Thymus (tissue), 11 donors: ENCODE measurements around the gene SLC16A6. TPM values are rescaled to one million over a fixed set of nuclear protein-coding genes. Genes with fewer than 3 reads are reported as not detected.

ENCODE experiments used
- DNase-seq, 9 donors: peaks; one replicate each; pipeline ENCODE4 v3.0.0-alpha.2; 2013; ENCODE audit warnings: low spot score in 9 of 9, low read depth in 6 of 9, missing footprints in 1 of 9
- H3K27ac ChIP-seq, 2 donors: one replicate each; pipeline ENCODE4 v1.5.1; 2013; ENCODE audit warnings: control low read depth in 1 of 2, low read depth in 1 of 2, low read length in 1 of 2, mild to moderate bottlenecking in 1 of 2, moderate library complexity in 1 of 2
- H3K27me3 ChIP-seq, 2 donors: one replicate each; pipeline ENCODE4 v1.5.1; 2013; ENCODE audit warnings: low read length in 1 of 2; ENCODE audit not compliant: control insufficient read depth in 2 of 2, insufficient read depth in 1 of 2
- H3K36me3 ChIP-seq, 2 donors: one replicate each; pipeline ENCODE4 v1.5.1; 2013; ENCODE audit warnings: low read length in 1 of 2, mild to moderate bottlenecking in 1 of 2, moderate library complexity in 1 of 2; ENCODE audit not compliant: control insufficient read depth in 2 of 2, insufficient read depth in 2 of 2
- H3K4me1 ChIP-seq, 2 donors: one replicate each; pipeline ENCODE4 v1.5.1; 2013; ENCODE audit warnings: low read length in 2 of 2; ENCODE audit not compliant: control insufficient read depth in 2 of 2, insufficient read depth in 2 of 2
- H3K4me3 ChIP-seq, 2 donors: one replicate each; pipeline ENCODE4 v1.5.1; 2013; ENCODE audit warnings: low read length in 2 of 2, control low read depth in 1 of 2, mild to moderate bottlenecking in 1 of 2
- H3K9me3 ChIP-seq, 2 donors: one replicate each; pipeline ENCODE4 v1.5.1; 2013; ENCODE audit warnings: low read length in 1 of 2, mild to moderate bottlenecking in 1 of 2; ENCODE audit not compliant: control insufficient read depth in 2 of 2, insufficient read depth in 1 of 2
- WGBS: extraction: QIAGEN DNeasy Blood & Tissue Kit; methylation state at CpG from one replicate; pipeline ENCODE4 v1.1.7; 2013; 5-methylcytosine and 5-hydroxymethylcytosine counted together
- polyA plus RNA-seq: library from polyadenylated mRNA; stranded (reverse); fragments of 200-250 nt; gene quantifications from one replicate; pipeline ENCODE4 v1.2.3, GENCODE V29; 2013
- total RNA-seq: library from RNA; stranded (reverse); fragments of 120-200 nt; gene quantifications from one replicate; pipeline ENCODE4 v1.2.4, GENCODE V29; 2013
- donor health status: healthy.

The SLC16A6 gene
- total and polyA plus RNA-seq, 2 donors: 2.0 to 2.4 TPM

DNA sequence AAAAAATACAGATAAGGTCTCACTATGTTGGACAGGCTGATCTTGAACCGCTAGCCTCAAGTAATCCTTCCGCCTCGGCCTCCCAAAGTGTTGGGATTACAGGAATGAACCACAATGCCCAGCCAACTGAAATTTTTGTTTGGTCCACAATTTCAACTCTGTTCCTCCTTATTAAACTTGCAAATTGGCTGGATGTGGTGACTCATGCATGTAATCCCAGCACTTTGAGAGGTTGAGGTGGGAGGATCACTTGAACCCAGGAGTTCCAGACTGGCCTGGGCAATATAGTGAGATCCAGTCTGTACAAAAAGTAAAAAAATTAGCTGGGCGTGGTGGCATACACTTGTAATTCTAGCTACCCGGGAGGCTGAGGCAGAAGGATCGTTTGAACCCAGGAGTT, 13.8 kb upstream of the SLC16A6 start:
- WGBS: 98% methylated on average over 6 of the region's 6 CpGs
- no peak overlapping the region for H3K27ac ChIP-seq

DNA sequence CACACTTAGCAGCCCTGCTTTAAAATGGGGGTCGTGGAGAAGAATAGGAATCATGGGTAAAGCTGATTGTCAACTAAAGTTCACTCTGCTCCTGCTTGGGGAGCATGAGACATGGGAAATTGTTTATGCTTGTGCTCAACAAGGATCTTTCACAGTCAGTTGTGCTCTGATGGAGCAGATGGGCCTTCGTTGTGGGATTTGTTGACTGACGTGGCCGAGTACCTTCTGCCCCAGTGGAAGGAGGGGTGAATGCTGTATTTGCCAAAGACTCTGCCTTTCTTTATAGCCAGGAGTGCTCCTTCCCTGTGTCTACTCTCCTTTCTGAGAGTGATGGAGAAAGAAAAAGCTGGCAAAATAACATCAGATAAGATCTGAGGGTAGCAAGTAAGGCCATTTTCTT, 11.7 kb upstream of the SLC16A6 start:
- Histone ChIP-seq H3K36me3 (no peaks in the 10 kb centered on the region), H3K9me3 (peaks cover 0 to 5% of the 10 kb centered on the region in 2 donors), H3K27ac (no peak overlapping the region), H3K27me3 (no peaks in the 10 kb centered on the region), H3K4me3 (no peak overlapping the region), H3K4me1 (peaks cover 7 to 23% of the 10 kb centered on the region in 2 donors)
- DNase-seq: no peak
- WGBS: 82% methylated on average over 4 of the region's 4 CpGs

More for the DNA sequence above, 13.8 kb upstream of the SLC16A6 start:
- H3K4me1 ChIP-seq: peaks cover 7 to 19% of the 10 kb centered on the region in 2 donors
- peaks cover 0 to 5% of the 10 kb centered on the region in 2 donors for H3K9me3 ChIP-seq
- H3K27me3 ChIP-seq: no peaks in the 10 kb centered on the region
- no peaks in the 10 kb centered on the region for H3K36me3 ChIP-seq
- H3K4me3 ChIP-seq: no peak overlapping the region
- DNase-seq: no peak

DNA sequence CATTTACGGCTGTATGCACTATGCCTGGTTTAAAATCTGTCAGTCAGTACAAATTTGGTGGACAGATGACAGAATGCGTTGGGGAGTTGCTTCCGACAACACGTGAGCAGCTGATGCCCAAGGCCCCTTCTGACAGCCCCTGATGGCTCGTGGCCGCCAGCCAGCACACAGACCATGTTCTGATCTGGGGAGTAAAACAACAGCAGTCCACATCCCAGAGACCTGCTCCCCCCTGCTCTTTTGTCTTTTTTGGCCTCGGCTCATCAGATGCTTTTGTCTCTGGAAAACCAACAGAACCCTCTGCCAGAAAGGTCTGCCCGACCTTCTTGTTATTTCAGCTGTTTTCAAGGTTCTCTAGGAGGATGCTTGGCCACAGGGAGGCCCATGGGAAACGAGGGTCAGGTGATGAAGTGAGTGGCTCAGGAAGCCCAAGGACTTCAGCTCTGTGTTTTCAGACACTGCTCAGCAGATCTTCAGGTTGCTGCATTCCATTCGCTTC, 11.2 kb upstream of the SLC16A6 start:
- no peak for DNase-seq
- Histone ChIP-seq H3K27ac (no peak overlapping the region), H3K27me3 (no peaks in the 10 kb centered on the region), H3K9me3 (peaks cover 0 to 5% of the 10 kb centered on the region in 2 donors), H3K4me3 (no peak overlapping the region), H3K36me3 (no peaks in the 10 kb centered on the region), H3K4me1 (peaks cover 8 to 24% of the 10 kb centered on the region in 2 donors)
- 90% methylated on average over 10 of the region's 10 CpGs for WGBS

DNA sequence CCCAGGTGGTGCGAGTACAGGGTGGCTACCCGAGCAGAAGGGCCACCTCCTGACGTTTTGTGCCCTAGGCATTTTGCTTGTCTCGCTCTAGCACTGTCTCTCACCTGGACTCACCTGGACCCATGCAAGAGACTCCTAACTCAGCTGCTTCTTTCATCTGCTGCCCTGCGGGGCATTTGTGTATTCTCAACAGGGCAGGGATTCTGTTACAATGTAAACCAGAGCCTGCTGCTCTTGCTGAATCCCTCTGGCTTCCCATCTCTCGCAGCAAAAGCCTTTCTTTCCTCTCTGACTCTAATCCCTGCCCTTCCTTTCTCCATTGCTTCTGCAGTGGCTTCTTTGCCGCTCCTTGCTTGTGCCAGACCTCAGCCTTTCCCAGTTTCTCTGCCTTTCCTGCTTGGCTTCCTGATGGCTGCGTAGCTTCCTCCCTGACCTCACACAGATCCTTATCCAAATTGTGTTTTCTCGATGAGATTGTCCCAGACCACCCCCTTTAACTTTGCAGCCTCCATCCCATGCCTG, 10.6 kb upstream of the SLC16A6 start:
- peaks cover 11 to 24% of the 10 kb centered on the region in 2 donors for H3K4me1 ChIP-seq
- H3K27ac ChIP-seq: no peak overlapping the region
- no peak for DNase-seq
- 91% methylated on average over 9 of the region's 9 CpGs for WGBS
- H3K4me3 ChIP-seq: no peak overlapping the region
- H3K9me3 ChIP-seq: peaks cover 0 to 5% of the 10 kb centered on the region in 2 donors
- no peaks in the 10 kb centered on the region for H3K27me3 ChIP-seq
- no peaks in the 10 kb centered on the region for H3K36me3 ChIP-seq

DNA sequence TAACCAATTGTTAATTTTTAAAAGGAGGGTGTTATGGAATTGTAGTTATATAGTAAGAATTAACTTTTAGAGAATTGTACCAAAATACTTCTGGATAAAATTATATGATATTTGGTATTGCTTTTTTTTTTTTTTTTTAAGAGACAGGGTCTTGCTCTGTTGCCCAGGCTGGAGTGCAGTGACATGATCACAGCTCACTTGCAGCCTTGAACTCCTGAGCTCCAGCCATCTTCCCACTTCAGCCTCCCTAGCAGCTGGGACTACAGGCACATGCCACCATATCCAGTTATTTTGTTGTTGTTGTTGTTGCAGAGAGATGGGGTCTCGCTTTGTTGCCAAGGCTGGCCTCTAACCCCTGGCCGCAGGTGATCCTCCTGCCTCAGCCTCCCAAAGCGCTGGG, 8.9 kb upstream of the SLC16A6 start:
- Histone ChIP-seq H3K4me3 (no peak overlapping the region), H3K27me3 (no peaks in the 10 kb centered on the region), H3K27ac (no peak overlapping the region), H3K9me3 (peaks cover 0 to 5% of the 10 kb centered on the region in 2 donors), H3K36me3 (no peaks in the 10 kb centered on the region), H3K4me1 (peaks cover 10 to 23% of the 10 kb centered on the region in 2 donors)
- no peak for DNase-seq
- 99% methylated on average over 3 of the region's 3 CpGs for WGBS

DNA sequence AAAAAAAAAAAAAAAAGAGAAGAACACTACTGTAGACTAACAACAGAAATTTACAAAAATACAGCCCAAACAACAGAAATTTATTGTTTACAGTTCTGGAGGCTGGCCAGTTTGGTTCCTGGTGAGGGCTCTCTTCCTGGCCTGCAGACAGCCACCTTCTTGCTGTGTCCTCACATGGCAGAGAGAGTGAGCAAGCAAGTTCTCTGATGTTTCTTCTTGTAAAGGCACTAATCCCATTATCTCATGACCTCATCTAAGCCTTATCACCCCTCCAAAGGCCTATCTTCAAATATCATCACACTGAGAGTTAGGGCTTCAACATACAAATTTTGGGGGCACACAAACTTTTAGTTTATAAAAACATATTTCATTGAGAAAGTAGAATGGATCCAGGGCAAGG, 7.7 kb upstream of the SLC16A6 start:
- Histone ChIP-seq H3K4me1 (peaks cover 10 to 23% of the 10 kb centered on the region in 2 donors), H3K27me3 (no peaks in the 10 kb centered on the region), H3K9me3 (peaks cover 0 to 5% of the 10 kb centered on the region in 2 donors), H3K27ac (no peak overlapping the region), H3K36me3 (no peaks in the 10 kb centered on the region), H3K4me3 (no peak overlapping the region)
- DNase-seq: no peak

DNA sequence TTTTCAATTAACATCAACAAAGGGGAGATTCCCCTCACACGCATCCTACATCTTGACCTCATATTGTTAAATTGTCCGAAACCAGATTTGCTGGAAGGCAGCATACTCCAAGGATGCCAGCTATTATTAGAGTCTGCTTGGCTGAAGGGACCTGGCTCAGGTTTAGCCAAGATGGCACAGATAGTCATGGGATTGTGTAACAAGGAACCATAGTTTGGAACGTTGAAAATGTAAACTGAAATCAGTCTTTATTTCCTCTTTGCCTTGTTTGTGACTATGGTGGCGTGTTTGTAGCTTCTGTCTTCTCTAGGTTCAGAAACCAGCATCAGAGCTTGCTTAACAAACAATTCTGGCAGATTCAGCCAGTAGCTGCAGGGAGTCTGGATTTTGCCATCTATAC, 6.3 kb upstream of the SLC16A6 start:
- Histone ChIP-seq H3K9me3 (peaks cover 0 to 5% of the 10 kb centered on the region in 2 donors), H3K27me3 (peaks cover 0 to 6% of the 10 kb centered on the region in 2 donors), H3K4me3 (no peak overlapping the region), H3K36me3 (no peaks in the 10 kb centered on the region), H3K27ac (peak overlapping the region in 1 of 2 donors; percentile 39), H3K4me1 (peaks cover 16 to 31% of the 10 kb centered on the region in 2 donors)
- WGBS: 73% methylated on average over 4 of the region's 4 CpGs
- DNase-seq: peak in 1 of 9 donors; percentile 32

DNA sequence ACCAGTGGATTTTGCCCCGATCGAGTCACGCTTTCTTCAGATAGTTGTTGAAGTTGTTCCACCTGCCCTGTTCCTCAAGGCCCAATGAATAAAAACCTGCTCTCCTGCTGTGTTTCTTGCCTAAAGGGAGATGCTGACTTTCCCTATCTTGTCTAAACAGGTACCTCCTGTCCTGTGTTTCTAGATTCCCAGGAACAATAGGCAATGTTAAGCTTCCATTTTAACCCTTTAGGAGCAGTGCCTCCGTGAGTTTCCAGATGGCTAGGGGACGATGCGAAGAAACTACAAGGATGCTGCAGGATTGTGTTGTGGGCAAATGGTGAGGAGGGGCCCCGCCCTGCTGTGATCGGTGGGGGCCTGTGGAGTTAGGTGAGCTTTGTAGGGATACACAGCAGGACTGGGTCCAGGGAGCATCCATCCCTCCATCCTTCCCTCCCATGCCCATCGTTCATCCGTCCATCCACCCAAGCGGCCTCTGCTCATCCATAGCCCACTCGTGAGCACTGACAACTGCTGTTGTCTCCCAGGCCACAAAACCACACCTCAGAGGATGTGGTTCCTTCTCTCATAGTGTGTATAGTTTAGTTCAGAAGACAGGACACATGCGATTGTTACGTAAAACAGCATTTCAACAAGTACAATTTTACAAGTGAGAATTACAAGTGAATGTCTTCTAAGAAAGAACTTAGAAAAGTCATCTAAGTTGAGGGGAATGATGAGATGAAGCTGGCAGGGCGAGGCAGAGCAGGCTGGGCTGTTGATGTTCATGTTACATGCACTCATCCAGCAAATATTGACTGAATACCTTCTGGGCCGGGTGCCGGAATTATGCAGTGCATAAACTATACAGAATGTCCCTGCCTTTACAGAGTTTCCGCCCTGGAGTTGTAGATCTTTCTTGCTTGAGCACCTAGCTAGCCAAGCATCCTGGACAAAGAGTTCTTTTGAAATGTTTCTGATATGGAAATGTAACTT, 5.6 kb upstream of the SLC16A6 start:
- Histone ChIP-seq H3K36me3 (no peaks in the 10 kb centered on the region), H3K4me1 (peaks cover 16 to 33% of the 10 kb centered on the region in 2 donors), H3K27ac (peak overlapping the region; percentile 56 to 65), H3K9me3 (no peaks in the 10 kb centered on the region), H3K27me3 (peaks cover 0 to 7% of the 10 kb centered on the region in 2 donors), H3K4me3 (no peak overlapping the region)
- WGBS: 58% methylated on average over 18 of the region's 18 CpGs
- DNase-seq: peak in 8 of 9 donors; percentile 26 to 91 (median 72)

DNA sequence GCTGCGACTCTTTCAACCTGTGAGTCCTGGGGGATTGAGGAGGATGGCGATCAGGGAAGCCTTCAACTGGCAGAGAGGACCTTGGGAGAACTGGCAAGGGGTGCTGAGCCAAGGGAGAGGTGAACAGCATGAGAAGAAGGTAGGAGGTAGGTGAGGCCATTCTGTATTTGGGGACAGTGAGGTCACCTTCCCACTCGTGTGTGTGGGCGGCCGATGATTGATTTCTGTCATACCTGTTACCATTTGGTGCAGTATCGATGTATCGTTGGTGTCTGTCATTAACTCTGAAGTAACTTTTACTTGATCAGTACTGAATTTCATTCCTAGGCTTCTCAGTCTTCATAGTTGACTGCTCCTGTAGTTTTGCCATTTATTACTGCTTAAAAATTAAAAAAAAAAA, 4.2 kb upstream of the SLC16A6 start:
- H3K4me3 ChIP-seq: no peak overlapping the region
- peaks cover 20 to 42% of the 10 kb centered on the region in 2 donors for H3K4me1 ChIP-seq
- H3K36me3 ChIP-seq: no peaks in the 10 kb centered on the region
- peaks cover 0 to 16% of the 10 kb centered on the region in 2 donors for H3K27me3 ChIP-seq
- no peak for DNase-seq
- no peaks in the 10 kb centered on the region for H3K9me3 ChIP-seq
- 98% methylated on average over 7 of the region's 7 CpGs for WGBS
- H3K27ac ChIP-seq: no peak overlapping the region
